ENCODE data around the gene SLCO1A2. TPM values are rescaled to one million over a fixed set of nuclear protein-coding genes. Genes with fewer than 3 reads are reported as not detected.

Gene SLCO1A2
- total RNA-seq, 1 donor from 2014 or later: 9.2 TPM

DNA sequence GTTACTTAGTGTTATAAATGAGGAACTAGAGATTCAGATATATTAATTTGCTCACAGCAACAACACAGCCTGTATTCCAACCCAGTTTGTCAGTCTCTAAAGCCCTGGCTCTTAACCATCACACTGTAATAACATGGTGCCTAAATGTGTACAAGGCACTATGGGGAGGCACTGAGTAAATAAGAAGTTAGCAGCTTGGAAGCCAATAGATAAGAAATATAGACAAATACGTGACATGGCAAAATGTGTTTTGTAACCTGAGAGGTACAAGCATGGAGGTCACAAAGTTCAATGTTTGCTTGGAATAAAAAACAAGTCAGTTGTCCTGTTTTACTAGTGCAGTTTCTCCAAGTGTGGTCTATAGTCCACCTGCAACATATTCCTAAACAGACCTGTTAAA lies 16.3 kb upstream of the SLCO1A2 start:
- Histone ChIP-seq H3K27ac (no peak overlapping the region), H3K4me3 (no peak overlapping the region), H3K9me3 (no peaks in the 10 kb centered on the region), H3K36me3 (no peaks in the 10 kb centered on the region), H3K27me3 (no peaks in the 10 kb centered on the region), H3K4me1 (no peaks in the 10 kb centered on the region)
- ATAC-seq: no peak
- DNase-seq: no peak
- no peak for TF ChIP-seq CTCF (IDR thresholded peaks at IDR 0.05)
- intact Hi-C loops (cut with DNase I): no loop called here

DNA sequence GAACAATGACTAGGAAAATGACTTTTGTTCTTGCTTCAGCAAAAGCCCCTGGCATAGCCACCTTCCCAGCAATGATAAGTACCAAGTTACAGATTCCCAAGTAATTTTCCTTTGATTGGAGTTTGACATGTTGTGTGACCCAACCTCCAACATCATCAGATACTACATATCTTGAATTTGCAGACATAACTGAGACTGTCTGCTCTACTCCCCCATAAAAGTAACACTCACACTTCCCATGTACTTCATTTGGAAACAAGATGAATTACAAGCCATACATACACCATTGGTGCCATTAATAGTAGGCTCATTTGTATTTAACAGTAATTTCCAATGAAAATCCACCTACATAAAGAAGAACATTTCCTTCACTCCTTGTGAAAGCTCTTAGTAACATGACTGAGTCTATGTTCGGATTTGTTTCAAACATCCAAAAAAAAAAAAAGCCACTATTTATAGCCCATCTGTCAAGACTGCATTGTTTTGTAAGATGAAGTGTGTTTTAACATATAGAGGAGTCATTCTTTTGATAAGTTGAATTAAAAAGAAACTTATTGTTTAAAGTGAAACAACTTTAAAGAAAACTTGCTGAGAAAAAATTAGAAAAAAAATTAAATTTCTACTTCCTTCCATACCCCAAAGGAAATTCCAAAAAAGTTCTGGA lies 12.0 kb upstream of the SLCO1A2 start:
- no peak for ATAC-seq
- no peak overlapping the region for H3K27ac ChIP-seq
- intact Hi-C loops (cut with DNase I): no loop called here
- H3K27me3 ChIP-seq: no peaks in the 10 kb centered on the region
- no peaks in the 10 kb centered on the region for H3K36me3 ChIP-seq
- H3K4me1 ChIP-seq: no peaks in the 10 kb centered on the region
- no peak for DNase-seq
- no peaks in the 10 kb centered on the region for H3K9me3 ChIP-seq
- TF ChIP-seq CTCF (IDR thresholded peaks at IDR 0.05): no peak
- H3K4me3 ChIP-seq: no peak overlapping the region

DNA sequence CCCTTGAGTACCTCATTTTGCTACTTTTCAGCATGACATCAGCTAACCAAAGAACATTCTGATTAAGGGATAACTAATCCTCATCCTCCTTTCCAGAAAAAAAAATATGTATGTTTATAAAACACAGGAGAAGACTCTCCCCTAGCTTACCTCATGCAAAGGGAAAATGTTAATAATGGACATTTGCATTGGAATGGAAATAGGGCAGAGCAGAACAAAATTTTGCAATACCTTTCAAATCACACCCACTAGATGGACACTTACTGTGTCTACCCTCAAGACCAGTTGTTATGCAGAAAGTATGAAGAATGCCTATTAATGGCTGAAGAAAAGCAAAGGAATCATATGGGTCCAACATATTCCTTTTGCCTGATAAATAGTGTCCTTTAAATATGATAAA lies 8.9 kb upstream of the SLCO1A2 start:
- Histone ChIP-seq H3K27ac (no peak overlapping the region), H3K36me3 (no peaks in the 10 kb centered on the region), H3K4me1 (no peaks in the 10 kb centered on the region), H3K9me3 (no peaks in the 10 kb centered on the region), H3K27me3 (no peaks in the 10 kb centered on the region), H3K4me3 (no peak overlapping the region)
- DNase-seq: no peak
- intact Hi-C loops (cut with DNase I): no loop called here
- no peak for ATAC-seq
- no peak for TF ChIP-seq CTCF (IDR thresholded peaks at IDR 0.05)

DNA sequence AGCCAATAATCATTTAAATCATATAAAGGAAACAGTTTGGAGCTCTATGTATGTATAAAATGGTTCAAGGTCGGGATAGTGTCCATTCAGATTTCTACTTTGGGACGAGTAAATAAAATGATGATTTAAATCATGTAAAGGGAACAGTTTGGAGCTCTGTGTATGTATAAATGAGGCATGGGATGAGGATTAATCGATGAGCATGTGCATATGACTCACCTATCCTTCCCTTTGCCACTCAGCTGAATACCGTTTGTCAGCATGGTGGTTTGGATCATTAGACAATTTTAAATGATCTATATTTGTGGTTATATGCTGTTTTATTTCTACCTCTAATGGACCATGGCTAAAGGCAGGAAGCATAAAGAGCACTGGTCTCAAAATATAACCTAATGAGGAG lies 7.1 kb upstream of the SLCO1A2 start:
- DNase-seq (no peak), ATAC-seq (no peak)
- Histone ChIP-seq H3K27ac (no peak overlapping the region), H3K36me3 (no peaks in the 10 kb centered on the region), H3K9me3 (no peaks in the 10 kb centered on the region), H3K4me1 (no peaks in the 10 kb centered on the region), H3K27me3 (no peaks in the 10 kb centered on the region), H3K4me3 (no peak overlapping the region)
- no peak for TF ChIP-seq CTCF (IDR thresholded peaks at IDR 0.05)
- intact Hi-C loops (cut with DNase I): no loop called here

DNA sequence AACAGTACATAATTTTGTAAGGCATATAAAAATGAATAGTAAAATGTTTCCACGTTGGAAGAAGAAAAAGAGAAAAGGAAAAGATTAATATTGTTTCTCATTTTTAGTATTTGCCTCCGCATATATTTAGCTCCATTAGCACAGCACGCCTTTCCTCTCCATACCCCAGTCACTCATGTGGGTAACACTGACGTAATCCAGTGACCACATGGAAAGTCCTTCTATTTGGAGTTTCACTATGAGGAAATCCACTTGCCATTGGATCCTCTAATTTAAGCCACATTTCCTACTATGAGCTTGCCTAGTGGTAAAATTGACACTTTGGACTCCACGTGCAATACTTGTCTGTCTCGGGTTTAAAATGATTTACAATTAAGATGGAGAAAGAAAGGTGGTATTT lies 5.7 kb upstream of the SLCO1A2 start:
- no peak for TF ChIP-seq CTCF (IDR thresholded peaks at IDR 0.05)
- no peak overlapping the region for H3K4me3 ChIP-seq
- ATAC-seq (no peak), DNase-seq (no peak)
- H3K36me3 ChIP-seq: no peaks in the 10 kb centered on the region
- intact Hi-C loops (cut with DNase I): no loop called here
- no peaks in the 10 kb centered on the region for H3K9me3 ChIP-seq
- no peaks in the 10 kb centered on the region for H3K27me3 ChIP-seq
- no peak overlapping the region for H3K27ac ChIP-seq
- H3K4me1 ChIP-seq: no peaks in the 10 kb centered on the region

DNA sequence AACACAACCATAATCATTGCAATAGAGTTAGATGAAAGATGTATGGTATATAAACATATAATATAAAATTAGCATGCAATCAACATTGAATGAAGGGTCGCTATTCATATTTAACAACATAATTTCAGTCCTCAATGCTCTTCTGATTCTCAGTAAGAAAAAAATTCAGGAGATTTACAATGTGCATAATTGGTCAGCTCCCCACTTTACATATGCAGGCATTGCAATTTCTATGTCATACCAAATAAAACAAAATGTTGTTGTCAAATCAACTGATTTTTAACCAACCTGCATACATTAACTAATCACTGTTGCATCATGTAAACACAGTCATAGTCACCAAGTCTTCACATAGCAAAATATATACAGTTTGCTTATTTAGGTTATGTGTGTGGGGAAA lies 5.2 kb upstream of the SLCO1A2 start:
- Histone ChIP-seq H3K27me3 (no peaks in the 10 kb centered on the region), H3K27ac (no peak overlapping the region), H3K36me3 (no peaks in the 10 kb centered on the region), H3K4me3 (no peak overlapping the region), H3K9me3 (no peaks in the 10 kb centered on the region), H3K4me1 (no peaks in the 10 kb centered on the region)
- no peak for ATAC-seq
- intact Hi-C loops (cut with DNase I): no loop called here
- no peak for DNase-seq
- no peak for TF ChIP-seq CTCF (IDR thresholded peaks at IDR 0.05)
